SH-SY5Y (cell line): ENCODE data around the gene PML.

ENCODE experiments used
- GATA2 ChIP-seq: IDR thresholded peaks from 2 replicates; pipeline ENCODE4 v1.6.1; 2011; ENCODE audit warnings: mild to moderate bottlenecking, low read depth, low read length
- GATA3 ChIP-seq: IDR thresholded peaks from 2 replicates; pipeline ENCODE4 v1.6.1; 2011; ENCODE audit warnings: low read depth, mild to moderate bottlenecking, low read length, moderate library complexity

- TF ChIP-seq GATA2 (no peak), GATA3 (no peak)
These were observed 65.7 kb downstream of the PML start for GRCh38 chr15:74060251-74060650.
